Left renal pelvis (tissue), 4 donors: ENCODE measurements around the gene ZDHHC7. TPM values are rescaled to one million over a fixed set of nuclear protein-coding genes. Genes with fewer than 3 reads are reported as not detected.

Source experiments
- DNase-seq, 4 donors: peaks; one replicate each; pipeline ENCODE4 v3.0.0-alpha.2; 2013; ENCODE audit warnings: low read depth in 4 of 4, low spot score in 3 of 4
- polyA plus RNA-seq, 4 donors: library from polyadenylated mRNA; unstranded; fragments of 120-200 nt; gene quantifications; one replicate each; pipeline ENCODE4 v1.2.1, GENCODE V29; 2013; ENCODE audit not compliant: insufficient read length in 4 of 4

ZDHHC7 gene
- polyA plus RNA-seq, 4 donors, result 48.9 to 60.2 (median 57.7) TPM

- no peak for DNase-seq
Observed at GRCh38 chr16:84973236-84973635, 38.1 kb downstream of the ZDHHC7 start.

- DNase-seq, result peak in 1 of 4 donors; percentile 46
Observed at GRCh38 chr16:84970447-84971127, 40.7 kb downstream of the ZDHHC7 start.

GRCh38 chr16:84967828-84968227, 43.5 kb downstream of the ZDHHC7 start:
- DNase-seq, result no peak

- no peak for DNase-seq
Observed at GRCh38 chr16:84965428-84966415, 45.6 kb downstream of the ZDHHC7 start.

GRCh38 chr16:84964386-84965128, 46.8 kb downstream of the ZDHHC7 start:
- DNase-seq, result no peak

- DNase-seq, result no peak
Observed at GRCh38 chr16:84963066-84963465, 48.3 kb downstream of the ZDHHC7 start.

GRCh38 chr16:84960942-84961341, 50.4 kb downstream of the ZDHHC7 start:
- DNase-seq, result no peak

- DNase-seq, result no peak
Observed at GRCh38 chr16:84959784-84960417, 51.4 kb downstream of the ZDHHC7 start.

GRCh38 chr16:84959045-84959576, 52.2 kb downstream of the ZDHHC7 start:
- no peak for DNase-seq

- DNase-seq, result no peak
Observed at GRCh38 chr16:84957792-84958191, 53.5 kb downstream of the ZDHHC7 start.

GRCh38 chr16:84957192-84957591, 54.1 kb downstream of the ZDHHC7 start:
- DNase-seq, result no peak

GRCh38 chr16:84955427-84955826, 55.9 kb downstream of the ZDHHC7 start:
- DNase-seq, result no peak

- no peak for DNase-seq
Observed at GRCh38 chr16:84953190-84953746, 58.1 kb downstream of the ZDHHC7 start.

- peak; percentile 53 to 70 (median 68) for DNase-seq
Observed at GRCh38 chr16:84952335-84953189, 58.8 kb downstream of the ZDHHC7 start.

GRCh38 chr16:84950906-84951305, 60.4 kb downstream of the ZDHHC7 start:
- DNase-seq, result no peak

GRCh38 chr16:84949772-84950436, 61.4 kb downstream of the ZDHHC7 start:
- DNase-seq, result no peak

GRCh38 chr16:84948851-84949610, 62.3 kb downstream of the ZDHHC7 start:
- no peak for DNase-seq
